Ureter (tissue), 1 donor: Measurements from ENCODE around the gene PTPN23. TPM values are rescaled to one million over a fixed set of nuclear protein-coding genes. Genes with fewer than 3 reads are reported as not detected.
"Not testable (repeated sequence)": the region's sequence is repeated elsewhere in the genome, so short reads cannot be mapped to it uniquely, and the experiment has no call there.

ENCODE experiments used
- DNase-seq: peaks from one replicate; pipeline ENCODE4 v3.0.0-alpha.2; 2020; ENCODE audit warnings: low spot score
- total RNA-seq: library from RNA; stranded (reverse); gene quantifications from one replicate; pipeline ENCODE4 v1.2.4, GENCODE V29; 2023
- donor health status: DM: yes; HTN: yes; CAD: no.

Gene PTPN23
- total RNA-seq, 1 donor from 2014 or later: 55.1 TPM

DNA sequence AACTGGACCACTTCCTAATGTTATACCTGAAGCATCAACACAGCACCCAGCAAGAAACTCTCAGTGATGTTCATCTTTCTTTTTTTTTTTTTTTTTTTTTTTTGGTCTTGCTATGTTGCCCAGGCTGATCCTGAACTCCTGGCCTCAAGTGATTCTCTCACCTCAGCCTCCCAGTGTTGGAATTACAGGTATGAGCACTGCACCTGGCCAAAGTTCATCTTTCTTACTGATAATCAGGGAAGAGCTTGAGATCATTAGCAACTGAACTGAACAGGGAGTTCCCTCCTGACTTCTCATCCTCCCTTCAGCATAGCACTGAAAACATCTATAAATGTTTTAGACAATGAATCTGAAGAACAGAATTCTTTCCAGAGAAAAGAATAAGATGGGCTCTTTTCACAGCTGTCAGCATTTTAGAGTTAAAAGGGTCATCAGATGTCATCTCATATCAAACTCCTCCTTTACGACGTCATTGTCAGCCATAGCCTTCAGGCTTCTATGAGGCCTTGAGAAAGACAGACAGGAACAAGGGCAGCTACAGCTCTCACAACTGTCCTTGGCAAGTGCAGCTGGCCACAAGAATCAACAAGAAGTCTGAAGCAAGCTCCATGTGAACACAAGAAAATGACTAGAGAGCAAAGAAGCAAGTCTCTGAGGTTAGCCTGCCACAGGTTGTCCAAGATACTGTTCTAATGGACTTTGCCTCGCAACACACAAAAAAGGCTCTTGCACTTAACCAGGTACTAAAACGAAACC, 61.2 kb downstream of the PTPN23 start:
- DNase-seq: no peak

- no peak for DNase-seq
Observed at GRCh38 chr3:47443611-47443995, 62.8 kb downstream of the PTPN23 start.

DNA sequence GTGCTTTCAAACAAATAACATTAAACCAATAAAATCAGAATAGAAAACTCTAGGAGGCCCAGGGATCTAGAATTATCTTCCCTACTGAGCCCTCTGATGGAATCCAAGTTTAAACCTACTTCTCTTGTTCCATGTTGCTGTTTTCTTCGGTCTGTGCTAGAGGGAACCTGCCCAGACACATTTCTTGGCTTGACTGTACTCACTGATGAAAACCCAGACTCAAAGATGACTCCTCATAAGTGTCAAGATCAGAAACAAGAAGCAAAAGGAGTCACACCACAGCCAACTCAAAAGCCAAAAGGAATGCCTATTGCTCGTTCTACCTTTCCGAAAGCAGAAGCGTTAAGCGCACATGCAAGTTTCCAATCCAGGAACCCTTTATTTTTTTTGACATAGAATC, 63.3 kb downstream of the PTPN23 start:
- DNase-seq: no peak

DNA sequence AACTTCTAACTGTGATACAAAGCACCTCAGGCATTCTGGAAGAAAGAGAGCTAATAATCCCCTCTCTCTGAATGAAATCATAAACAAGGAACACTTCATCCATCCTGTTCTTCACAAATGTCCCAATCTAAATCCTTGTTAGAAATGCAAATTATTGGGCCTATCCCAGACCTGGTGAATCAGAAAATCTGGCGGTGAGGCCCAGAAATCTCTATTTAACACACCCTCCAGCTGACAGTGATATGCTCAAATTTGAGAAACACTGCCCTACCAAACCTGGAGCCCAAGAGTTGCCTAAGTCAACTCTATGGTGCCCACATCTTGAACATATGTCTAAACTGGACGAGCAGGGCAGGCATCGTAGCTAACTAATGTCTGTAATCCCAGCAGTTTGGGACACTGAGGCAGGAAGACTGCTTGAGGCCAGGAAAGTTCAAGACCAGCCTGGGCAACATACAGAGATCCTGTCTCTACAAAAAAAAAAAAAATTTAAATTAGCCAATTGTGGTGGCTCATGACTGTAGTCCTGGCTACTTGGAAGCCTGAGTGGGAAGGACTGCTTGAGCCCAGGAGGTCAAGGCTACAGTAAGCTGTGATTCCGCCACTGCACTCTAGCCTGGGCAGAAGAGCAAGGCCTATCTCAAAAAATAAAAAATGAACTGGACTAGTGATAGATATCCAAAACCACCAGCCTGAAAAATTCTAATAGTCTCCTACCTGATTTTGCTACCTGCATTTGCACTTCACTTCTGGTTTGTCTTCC, 71.8 kb downstream of the PTPN23 start:
- no peak for DNase-seq

- DNase-seq: no peak
Observed at GRCh38 chr3:47455806-47456452, 75.1 kb downstream of the PTPN23 start.

- DNase-seq: no peak
Observed at GRCh38 chr3:47456984-47457383, 76.2 kb downstream of the PTPN23 start.

- not testable (repeated sequence) for DNase-seq
Observed at GRCh38 chr3:47459534-47460085, 78.8 kb downstream of the PTPN23 start.

Other genes with a start within 250 kb of the PTPN23 start
- 68.9 TPM for gene SETD2, start 216.9 kb upstream of the PTPN23 start, total RNA-seq
- 12.7 TPM for gene KIF9, start 98.2 kb upstream of the PTPN23 start, total RNA-seq
- gene KLHL18, start 98.1 kb upstream of the PTPN23 start, total RNA-seq: 27.2 TPM
- gene SCAP, start 94.9 kb downstream of the PTPN23 start, total RNA-seq: 139 TPM
- 25.8 TPM for gene ELP6, start 132.7 kb downstream of the PTPN23 start, total RNA-seq
- gene CSPG5, start 197.8 kb downstream of the PTPN23 start, total RNA-seq: not detected